Measurements from ENCODE around the gene RAB33B. TPM values are rescaled to one million over a fixed set of nuclear protein-coding genes. Genes with fewer than 3 reads are reported as not detected.
"Not testable (repeated sequence)": the region's sequence is repeated elsewhere in the genome, so short reads cannot be mapped to it uniquely, and the experiment has no call there.

RAB33B gene
- total and polyA plus RNA-seq, 2 donors (not counting 1 experiment from before 2014, with no cell fraction given), result 11.4 to 11.7 TPM

DNA sequence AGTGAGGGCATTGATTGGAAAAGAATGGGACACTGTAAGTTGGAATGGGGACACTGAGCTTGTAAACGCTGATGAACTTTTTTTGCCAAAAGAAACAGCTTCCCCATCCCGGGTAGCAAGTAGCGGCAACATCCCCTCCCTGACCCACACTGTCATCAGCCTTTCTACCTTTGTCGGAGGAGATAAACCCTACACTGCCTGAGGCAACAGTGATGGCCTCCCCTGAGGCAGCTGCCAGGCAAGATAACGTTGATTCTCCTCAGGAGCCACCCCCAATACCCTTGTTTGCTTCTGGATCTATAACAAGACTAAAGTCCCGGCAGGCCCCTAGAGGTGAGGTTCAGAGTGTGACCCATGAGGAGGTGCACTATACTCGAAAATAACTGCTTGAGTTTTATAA is 10.3 kb upstream of the RAB33B start:
- no peak for TF ChIP-seq EZH2 (IDR thresholded peaks at IDR 0.05; ENCODE audit: low read length, missing control alignments)
- TF ChIP-seq, protein P1, sequence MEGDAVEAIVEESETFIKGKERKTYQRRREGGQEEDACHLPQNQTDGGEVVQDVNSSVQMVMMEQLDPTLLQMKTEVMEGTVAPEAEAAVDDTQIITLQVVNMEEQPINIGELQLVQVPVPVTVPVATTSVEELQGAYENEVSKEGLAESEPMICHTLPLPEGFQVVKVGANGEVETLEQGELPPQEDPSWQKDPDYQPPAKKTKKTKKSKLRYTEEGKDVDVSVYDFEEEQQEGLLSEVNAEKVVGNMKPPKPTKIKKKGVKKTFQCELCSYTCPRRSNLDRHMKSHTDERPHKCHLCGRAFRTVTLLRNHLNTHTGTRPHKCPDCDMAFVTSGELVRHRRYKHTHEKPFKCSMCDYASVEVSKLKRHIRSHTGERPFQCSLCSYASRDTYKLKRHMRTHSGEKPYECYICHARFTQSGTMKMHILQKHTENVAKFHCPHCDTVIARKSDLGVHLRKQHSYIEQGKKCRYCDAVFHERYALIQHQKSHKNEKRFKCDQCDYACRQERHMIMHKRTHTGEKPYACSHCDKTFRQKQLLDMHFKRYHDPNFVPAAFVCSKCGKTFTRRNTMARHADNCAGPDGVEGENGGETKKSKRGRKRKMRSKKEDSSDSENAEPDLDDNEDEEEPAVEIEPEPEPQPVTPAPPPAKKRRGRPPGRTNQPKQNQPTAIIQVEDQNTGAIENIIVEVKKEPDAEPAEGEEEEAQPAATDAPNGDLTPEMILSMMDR (conservative IDR thresholded peaks at IDR 0.05 in 1 of 2, IDR thresholded peaks at IDR 0.05 in 1 of 2; ENCODE audit: low read depth in 1 of 2, low read length in 2 of 2), result no peak
- H3K36me3 ChIP-seq (ENCODE audit: control insufficient read depth, insufficient read depth, low read length), result no peaks in the 10 kb centered on the region
- no peaks in the 10 kb centered on the region for H3K79me2 ChIP-seq (ENCODE audit: control insufficient read depth, insufficient read depth, low read length)
- H4K20me1 ChIP-seq (ENCODE audit: control insufficient read depth, extremely low read depth, insufficient read depth, low read length), result no peaks in the 10 kb centered on the region
- no peak for DNase-seq (ENCODE audit: low read depth in 2 of 2)
- no peak overlapping the region for H3K9ac ChIP-seq (ENCODE audit: insufficient read depth, low read length)
- H2AFZ ChIP-seq (ENCODE audit: low read length), result no peak overlapping the region
- H3K4me1 ChIP-seq (ENCODE audit: control insufficient read depth, extremely low read depth, insufficient read depth, low read length), result no peaks in the 10 kb centered on the region
- H3K9me3 ChIP-seq (ENCODE audit: control insufficient read depth, insufficient read depth, low read depth, low read length), result no peaks in the 10 kb centered on the region
- no peak overlapping the region for H3K4me3 ChIP-seq (replicated peaks in 1 of 4; ENCODE audit: control extremely low read depth in 1 of 4, insufficient read depth in 1 of 4, low read depth in 3 of 4, low read length in 4 of 4)
- no peak overlapping the region for H3K27ac ChIP-seq (ENCODE audit: insufficient read depth, low read length)
- no peak overlapping the region for H3K4me2 ChIP-seq (ENCODE audit: extremely low read depth, insufficient read depth, low read length)
- H3K27me3 ChIP-seq (ENCODE audit: control insufficient read depth, insufficient read depth, low read length), result no peaks in the 10 kb centered on the region

DNA sequence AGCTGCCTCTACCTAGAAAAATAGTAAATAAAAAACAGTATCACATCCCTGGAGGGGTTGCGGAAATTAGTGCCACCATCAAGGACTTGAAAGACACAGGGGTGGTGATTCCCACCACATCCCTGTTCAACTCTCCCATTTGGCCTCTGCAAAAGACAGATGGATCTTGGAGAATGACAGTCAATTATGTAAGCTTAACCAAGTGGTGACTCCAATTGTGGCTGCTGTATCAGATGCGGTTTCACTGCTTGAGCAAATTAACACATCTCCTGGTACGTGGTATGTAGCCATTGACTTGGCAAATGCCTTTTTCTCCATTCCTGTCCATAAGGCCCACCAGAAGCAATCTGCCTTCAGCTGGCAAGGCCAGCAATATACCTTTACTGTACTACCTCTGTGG is 9.0 kb upstream of the RAB33B start:
- H3K79me2 ChIP-seq (ENCODE audit: control insufficient read depth, insufficient read depth, low read length); DNase-seq (ENCODE audit: low read depth in 2 of 2); H3K4me1 ChIP-seq (ENCODE audit: control insufficient read depth, extremely low read depth, insufficient read depth, low read length); H3K4me2 ChIP-seq (ENCODE audit: extremely low read depth, insufficient read depth, low read length); H3K27me3 ChIP-seq (ENCODE audit: control insufficient read depth, insufficient read depth, low read length); H3K27ac ChIP-seq (ENCODE audit: insufficient read depth, low read length); H3K9ac ChIP-seq (ENCODE audit: insufficient read depth, low read length); H4K20me1 ChIP-seq (ENCODE audit: control insufficient read depth, extremely low read depth, insufficient read depth, low read length); H3K36me3 ChIP-seq (ENCODE audit: control insufficient read depth, insufficient read depth, low read length); H3K4me3 ChIP-seq (replicated peaks in 1 of 4; ENCODE audit: control extremely low read depth in 1 of 4, insufficient read depth in 1 of 4, low read depth in 3 of 4, low read length in 4 of 4); H3K9me3 ChIP-seq (ENCODE audit: control insufficient read depth, insufficient read depth, low read depth, low read length); H2AFZ ChIP-seq (ENCODE audit: low read length): not testable (repeated sequence)

DNA sequence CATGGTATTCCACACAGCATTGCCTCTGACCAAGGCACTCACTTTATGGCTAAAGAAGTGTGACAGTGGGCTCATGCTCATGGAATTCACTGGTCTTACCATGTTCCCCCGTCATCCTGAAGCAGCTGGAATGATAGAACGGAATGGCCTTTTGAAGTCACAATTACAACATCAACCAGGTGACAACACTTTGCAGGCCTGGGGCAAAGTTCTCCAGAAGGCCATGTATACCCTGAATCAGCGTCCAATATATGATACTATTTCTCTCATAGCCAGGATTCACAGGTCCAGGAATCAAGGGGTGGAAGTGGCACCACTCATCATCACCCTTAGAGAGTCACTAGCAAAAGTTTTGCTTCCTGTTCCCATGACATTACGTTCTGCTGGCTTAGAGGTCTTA is 6.8 kb upstream of the RAB33B start:
- not testable (repeated sequence) for H3K4me2 ChIP-seq (ENCODE audit: extremely low read depth, insufficient read depth, low read length); H3K9ac ChIP-seq (ENCODE audit: insufficient read depth, low read length); H4K20me1 ChIP-seq (ENCODE audit: control insufficient read depth, extremely low read depth, insufficient read depth, low read length); H3K9me3 ChIP-seq (ENCODE audit: control insufficient read depth, insufficient read depth, low read depth, low read length); H3K79me2 ChIP-seq (ENCODE audit: control insufficient read depth, insufficient read depth, low read length); H3K27ac ChIP-seq (ENCODE audit: insufficient read depth, low read length); H3K4me1 ChIP-seq (ENCODE audit: control insufficient read depth, extremely low read depth, insufficient read depth, low read length); DNase-seq (ENCODE audit: low read depth in 2 of 2); H3K27me3 ChIP-seq (ENCODE audit: control insufficient read depth, insufficient read depth, low read length); H3K4me3 ChIP-seq (replicated peaks in 1 of 4; ENCODE audit: control extremely low read depth in 1 of 4, insufficient read depth in 1 of 4, low read depth in 3 of 4, low read length in 4 of 4); H3K36me3 ChIP-seq (ENCODE audit: control insufficient read depth, insufficient read depth, low read length); H2AFZ ChIP-seq (ENCODE audit: low read length)

DNA sequence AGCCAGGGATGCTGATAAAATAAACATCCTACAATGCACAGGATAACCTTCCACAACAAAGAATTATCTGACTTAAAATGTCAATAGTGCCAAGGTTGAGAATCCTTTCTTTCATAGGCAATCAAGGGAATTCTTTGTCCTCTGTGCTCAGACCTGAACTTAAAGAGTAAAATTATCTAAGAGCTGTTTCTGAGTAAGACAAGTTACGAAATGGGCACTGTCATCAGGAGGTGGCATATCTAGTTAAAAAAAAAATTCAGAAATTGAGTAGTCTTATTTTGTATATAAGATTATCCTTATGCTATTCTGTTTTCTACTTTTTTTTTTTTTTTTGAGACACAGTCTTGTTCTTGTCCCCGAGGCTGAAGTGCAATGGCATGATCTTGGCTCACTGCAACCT is 3.3 kb upstream of the RAB33B start:
- H3K27me3 ChIP-seq (ENCODE audit: control insufficient read depth, insufficient read depth, low read length), result no peaks in the 10 kb centered on the region
- H3K4me1 ChIP-seq (ENCODE audit: control insufficient read depth, extremely low read depth, insufficient read depth, low read length), result peaks cover 10% of the 10 kb centered on the region
- H3K4me2 ChIP-seq (ENCODE audit: extremely low read depth, insufficient read depth, low read length), result no peak overlapping the region
- H3K9me3 ChIP-seq (ENCODE audit: control insufficient read depth, insufficient read depth, low read depth, low read length), result no peaks in the 10 kb centered on the region
- H4K20me1 ChIP-seq (ENCODE audit: control insufficient read depth, extremely low read depth, insufficient read depth, low read length), result no peaks in the 10 kb centered on the region
- TF ChIP-seq, protein P1 (conservative IDR thresholded peaks at IDR 0.05 in 1 of 2, IDR thresholded peaks at IDR 0.05 in 1 of 2; ENCODE audit: low read depth in 1 of 2, low read length in 2 of 2), result no peak
- TF ChIP-seq EZH2 (IDR thresholded peaks at IDR 0.05; ENCODE audit: low read length, missing control alignments), result no peak
- DNase-seq (ENCODE audit: low read depth in 2 of 2), result no peak
- H3K79me2 ChIP-seq (ENCODE audit: control insufficient read depth, insufficient read depth, low read length), result peaks cover 18% of the 10 kb centered on the region
- no peaks in the 10 kb centered on the region for H3K36me3 ChIP-seq (ENCODE audit: control insufficient read depth, insufficient read depth, low read length)
- no peak overlapping the region for H3K9ac ChIP-seq (ENCODE audit: insufficient read depth, low read length)
- no peak overlapping the region for H2AFZ ChIP-seq (ENCODE audit: low read length)
- no peak overlapping the region for H3K27ac ChIP-seq (ENCODE audit: insufficient read depth, low read length)
- H3K4me3 ChIP-seq (replicated peaks in 1 of 4; ENCODE audit: control extremely low read depth in 1 of 4, insufficient read depth in 1 of 4, low read depth in 3 of 4, low read length in 4 of 4), result no peak overlapping the region
